CD4-positive, alpha-beta T cell treated with Interleukin-12 subunit alpha and Interleukin-12 subunit beta, for 1 hour (primary cell): ENCODE results near the gene NAA16.
"Not testable (repeated sequence)": the region's sequence is repeated elsewhere in the genome, so short reads cannot be mapped to it uniquely, and the experiment has no call there.

Experiments used
- DNase-seq: peaks from one replicate; pipeline ENCODE4 v3.0.0-alpha.2; 2020

Gene NAA16

GRCh38 chr13:41306271-41307145 lies 4.6 kb upstream of the NAA16 start:
- DNase-seq: no peak

GRCh38 chr13:41307884-41308640 lies 3.0 kb upstream of the NAA16 start:
- DNase-seq: no peak

- DNase-seq: peak; percentile 65
These were observed 524 bp downstream of the NAA16 start for GRCh38 chr13:41311406-41312175.

GRCh38 chr13:41312176-41312500 lies 1.1 kb downstream of the NAA16 start:
- DNase-seq: peak; percentile 18

GRCh38 chr13:41313117-41313516 lies 2.0 kb downstream of the NAA16 start:
- DNase-seq: no peak

GRCh38 chr13:41313659-41314197 lies 2.7 kb downstream of the NAA16 start:
- no peak for DNase-seq

GRCh38 chr13:41315443-41316047 lies 4.5 kb downstream of the NAA16 start:
- peak; percentile 14 for DNase-seq

- no peak for DNase-seq
These were observed 6.2 kb downstream of the NAA16 start for GRCh38 chr13:41317243-41317642.

GRCh38 chr13:41325752-41326151 lies 14.7 kb downstream of the NAA16 start:
- no peak for DNase-seq

GRCh38 chr13:41326661-41327060 lies 15.6 kb downstream of the NAA16 start:
- no peak for DNase-seq

- DNase-seq: no peak
These were observed 17.1 kb downstream of the NAA16 start for GRCh38 chr13:41327994-41328790.

GRCh38 chr13:41332829-41333228 lies 21.8 kb downstream of the NAA16 start:
- no peak for DNase-seq

- DNase-seq: no peak
These were observed 23.7 kb downstream of the NAA16 start for GRCh38 chr13:41334810-41335209.

GRCh38 chr13:41344358-41344757 lies 33.3 kb downstream of the NAA16 start:
- no peak for DNase-seq

GRCh38 chr13:41345165-41345913 lies 34.3 kb downstream of the NAA16 start:
- DNase-seq: no peak

- DNase-seq: no peak
These were observed 35.0 kb downstream of the NAA16 start for GRCh38 chr13:41345914-41346589.

- DNase-seq: peak; percentile 88
These were observed 42.1 kb downstream of the NAA16 start for GRCh38 chr13:41352935-41353840.

- no peak for DNase-seq
These were observed 43.3 kb downstream of the NAA16 start for GRCh38 chr13:41354416-41354815.

- not testable (repeated sequence) for DNase-seq
These were observed 45.2 kb downstream of the NAA16 start for GRCh38 chr13:41356385-41356648.

- peak; percentile 75 for DNase-seq
These were observed 45.7 kb downstream of the NAA16 start for GRCh38 chr13:41356786-41357185.
